ENCODE measurements around the gene EIF2AK3.
"Not testable (repeated sequence)": the region's sequence is repeated elsewhere in the genome, so short reads cannot be mapped to it uniquely, and the experiment has no call there.

Gene EIF2AK3

DNA sequence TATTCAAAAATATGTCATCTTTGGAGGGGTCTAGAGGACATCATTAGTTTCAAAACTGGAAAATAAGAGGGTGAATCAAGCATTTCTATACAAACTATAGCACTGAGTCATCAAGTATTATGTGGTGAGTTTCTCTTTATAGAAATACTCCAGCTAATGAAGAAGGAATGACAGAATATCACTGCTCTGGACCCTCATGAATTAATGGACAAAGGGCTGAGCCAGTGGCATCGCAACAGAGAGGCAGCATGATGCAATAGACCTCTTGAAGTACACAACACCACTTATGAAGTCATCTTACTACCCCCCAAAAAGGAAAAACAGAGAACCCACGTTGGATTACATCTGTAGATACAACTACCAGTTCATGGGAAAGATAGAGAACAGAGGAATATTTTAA, 27.4 kb upstream of the EIF2AK3 start:
- H3K27ac ChIP-seq: no peak overlapping the region
- TF ChIP-seq ZFX (IDR thresholded peaks at IDR 0.05; ENCODE audit: borderline replicate concordance): no peak
- no peak for TF ChIP-seq CTCF (IDR thresholded peaks at IDR 0.05)

DNA sequence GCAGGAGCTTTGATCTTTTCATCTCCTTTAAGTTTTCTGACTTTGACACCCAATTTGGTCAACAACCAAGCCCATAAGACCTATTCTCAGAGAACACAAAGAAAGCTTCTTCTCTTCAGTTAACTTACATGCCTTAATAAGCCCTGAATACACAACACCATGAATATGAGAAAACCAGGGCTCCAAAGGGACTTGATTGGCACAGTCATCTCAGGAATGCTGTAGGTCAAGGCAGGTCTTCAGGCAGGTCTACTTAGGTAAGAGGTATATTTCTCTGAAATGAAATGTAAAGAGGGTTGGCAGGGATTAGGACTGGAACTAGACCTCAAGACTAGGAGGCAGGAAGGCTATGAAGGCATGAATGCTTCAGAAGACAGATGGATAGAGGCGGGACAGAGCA, 24.4 kb upstream of the EIF2AK3 start:
- TF ChIP-seq CTCF (IDR thresholded peaks at IDR 0.05) (no peak), ZFX (IDR thresholded peaks at IDR 0.05; ENCODE audit: borderline replicate concordance) (no peak)

DNA sequence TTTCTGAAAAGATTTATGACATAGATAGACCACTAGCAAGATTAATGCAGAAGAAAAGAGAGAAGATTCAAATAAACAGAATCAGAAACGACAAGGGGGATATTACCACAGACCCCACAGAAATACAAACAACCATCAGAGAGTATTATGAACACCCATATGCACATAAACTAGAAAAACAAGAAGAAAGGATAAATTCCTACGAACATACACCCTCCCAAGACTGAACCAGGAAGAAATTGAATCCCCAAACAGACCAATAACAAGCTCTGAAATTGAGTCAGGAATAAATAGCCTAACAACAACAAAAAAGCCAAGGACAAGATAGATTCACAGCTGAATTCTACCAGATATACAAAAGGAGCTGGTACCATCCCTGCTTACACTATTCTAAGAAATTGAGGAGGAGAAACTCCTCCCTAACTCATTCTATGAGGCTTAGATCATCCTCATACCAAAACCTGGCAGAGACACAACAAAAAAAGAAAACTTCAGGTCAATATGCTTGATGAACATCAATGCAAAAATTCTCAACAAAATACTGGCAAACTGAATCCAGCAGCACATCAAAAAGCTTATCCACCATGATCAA, 18.1 kb upstream of the EIF2AK3 start:
- H3K27ac ChIP-seq: not testable (repeated sequence)

More for the DNA sequence above, 24.4 kb upstream of the EIF2AK3 start:
- H3K27ac ChIP-seq: no peak overlapping the region

- no peak for TF ChIP-seq CTCF (IDR thresholded peaks at IDR 0.05)
- no peak overlapping the region for H3K27ac ChIP-seq
Measured at GRCh38 chr2:88642278-88642677, 15.0 kb upstream of the EIF2AK3 start.

- TF ChIP-seq CTCF (IDR thresholded peaks at IDR 0.05) (no peak), ZFX (IDR thresholded peaks at IDR 0.05; ENCODE audit: borderline replicate concordance) (no peak)
- H3K27ac ChIP-seq: no peak overlapping the region
Measured at GRCh38 chr2:88641330-88641729, 14.1 kb upstream of the EIF2AK3 start.

- TF ChIP-seq CTCF (IDR thresholded peaks at IDR 0.05): no peak
- no peak for TF ChIP-seq ZFX (IDR thresholded peaks at IDR 0.05; ENCODE audit: borderline replicate concordance)
- H3K27ac ChIP-seq: no peak overlapping the region
Measured at GRCh38 chr2:88639865-88640264, 12.6 kb upstream of the EIF2AK3 start.

- TF ChIP-seq ZFX (IDR thresholded peaks at IDR 0.05; ENCODE audit: borderline replicate concordance) (no peak), CTCF (IDR thresholded peaks at IDR 0.05) (no peak)
- no peak overlapping the region for H3K27ac ChIP-seq
Measured at GRCh38 chr2:88638743-88639142, 11.5 kb upstream of the EIF2AK3 start.

DNA sequence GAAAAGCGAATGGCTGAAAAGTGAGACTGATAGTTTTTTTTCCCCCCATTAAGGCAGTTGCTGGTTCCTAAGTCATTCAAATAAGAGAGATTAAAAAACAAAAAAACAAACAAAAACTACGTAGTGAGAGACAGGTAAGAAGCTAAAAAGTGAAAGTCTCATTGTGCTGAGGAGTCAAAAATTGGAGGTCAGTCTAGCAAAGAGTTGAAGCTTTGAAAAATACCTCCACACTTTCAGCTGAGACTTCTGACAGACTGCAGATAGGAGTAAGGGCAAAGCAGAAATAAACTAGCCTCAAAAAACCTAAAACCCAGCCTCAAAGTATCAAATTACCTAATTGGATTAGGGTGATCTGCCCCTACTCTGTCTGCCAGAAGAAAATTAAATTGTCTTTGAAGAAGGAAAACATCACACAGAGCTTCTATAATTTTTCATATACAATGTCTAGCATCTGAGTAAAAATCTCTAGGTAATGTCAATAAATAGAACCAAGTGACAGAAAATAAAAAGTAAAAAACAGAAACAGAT, 10.9 kb upstream of the EIF2AK3 start:
- no peak for TF ChIP-seq ZFX (IDR thresholded peaks at IDR 0.05; ENCODE audit: borderline replicate concordance)
- H3K27ac ChIP-seq: no peak overlapping the region
